C4-2B (cell line): Measurements from ENCODE around the gene JTB.

ENCODE experiments used
- ZFX ChIP-seq: fragments of 450-650 bp; IDR thresholded peaks from 2 replicates; pipeline ENCODE4 v1.6.1; 2017
- TF ChIP-seq, protein P1 (sequence below): fragments of 450-650 bp; conservative IDR thresholded peaks from 2 replicates; pipeline ENCODE4 v1.5.1; 2017; ENCODE audit warnings: mild to moderate bottlenecking

DNA sequence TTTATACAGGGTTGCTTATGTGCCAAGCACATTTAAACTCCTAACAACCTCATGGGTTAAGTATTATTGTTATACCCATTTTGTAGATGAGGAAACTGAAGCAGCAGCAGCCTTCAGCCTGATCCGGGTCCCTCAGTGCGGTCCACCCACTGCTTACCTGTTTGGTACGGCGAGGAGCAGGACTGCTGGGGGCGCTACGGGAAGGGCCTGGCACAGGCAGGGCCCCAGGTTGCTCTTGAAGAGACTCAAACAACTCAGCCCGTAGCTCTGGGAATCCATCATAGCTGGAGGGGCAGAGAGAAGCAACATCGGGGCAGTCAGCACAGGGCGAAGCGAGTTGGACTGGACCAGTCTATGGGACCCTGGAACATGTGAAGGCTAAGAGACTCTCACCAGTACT lies 40.1 kb downstream of the JTB start:
- TF ChIP-seq, protein P1, sequence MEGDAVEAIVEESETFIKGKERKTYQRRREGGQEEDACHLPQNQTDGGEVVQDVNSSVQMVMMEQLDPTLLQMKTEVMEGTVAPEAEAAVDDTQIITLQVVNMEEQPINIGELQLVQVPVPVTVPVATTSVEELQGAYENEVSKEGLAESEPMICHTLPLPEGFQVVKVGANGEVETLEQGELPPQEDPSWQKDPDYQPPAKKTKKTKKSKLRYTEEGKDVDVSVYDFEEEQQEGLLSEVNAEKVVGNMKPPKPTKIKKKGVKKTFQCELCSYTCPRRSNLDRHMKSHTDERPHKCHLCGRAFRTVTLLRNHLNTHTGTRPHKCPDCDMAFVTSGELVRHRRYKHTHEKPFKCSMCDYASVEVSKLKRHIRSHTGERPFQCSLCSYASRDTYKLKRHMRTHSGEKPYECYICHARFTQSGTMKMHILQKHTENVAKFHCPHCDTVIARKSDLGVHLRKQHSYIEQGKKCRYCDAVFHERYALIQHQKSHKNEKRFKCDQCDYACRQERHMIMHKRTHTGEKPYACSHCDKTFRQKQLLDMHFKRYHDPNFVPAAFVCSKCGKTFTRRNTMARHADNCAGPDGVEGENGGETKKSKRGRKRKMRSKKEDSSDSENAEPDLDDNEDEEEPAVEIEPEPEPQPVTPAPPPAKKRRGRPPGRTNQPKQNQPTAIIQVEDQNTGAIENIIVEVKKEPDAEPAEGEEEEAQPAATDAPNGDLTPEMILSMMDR = no peak
- TF ChIP-seq ZFX = no peak
